Prostate gland (tissue), 2 donors: ENCODE data around the gene PCDHB15. TPM values are rescaled to one million over a fixed set of nuclear protein-coding genes. Genes with fewer than 3 reads are reported as not detected.

Source experiments
- DNase-seq: peaks from one replicate; pipeline ENCODE4 v3.0.0-alpha.2; 2019; ENCODE audit warnings: low spot score
- H3K27ac ChIP-seq, 2 donors: fragments of 200-600 bp; sonication (generic); 2 replicates each; pipeline ENCODE4 v1.5.1; 2017 to 2019
- H3K27me3 ChIP-seq: fragments of 200-600 bp; sonication (generic); replicated peaks from 2 replicates; pipeline ENCODE4 v1.5.1; 2019; ENCODE audit not compliant: insufficient read depth
- H3K36me3 ChIP-seq, 2 donors: fragments of 200-600 bp; sonication (generic); 1 replicate in 1 of 2; 2 replicates in 1 of 2; pipeline versions ENCODE4 v1.5.1 to v1.8.1; 2017 to 2019
- H3K4me1 ChIP-seq: fragments of 200-600 bp; sonication (generic); replicated peaks from 2 replicates; pipeline ENCODE4 v1.5.1; 2019
- H3K4me3 ChIP-seq, 2 donors: fragments of 200-600 bp; sonication (generic); 2 replicates each; pipeline ENCODE4 v1.5.1; 2017 to 2019
- H3K9me3 ChIP-seq: fragments of 200-600 bp; sonication (generic); 2 replicates; pipeline ENCODE4 v1.5.1; 2017
- CTCF ChIP-seq, 4 experiments: fragments of 200-600 bp in 2 of 4; fragments of 450-650 bp in 2 of 4; sonication (generic) in 2 of 4; IDR thresholded peaks; 1 replicate in 3 of 4; 2 replicates in 1 of 4; pipeline ENCODE4 v1.5.1; 2016 to 2019; ENCODE audit warnings: antibody characterized with exemption in 4 of 4, mild to moderate bottlenecking in 2 of 4, moderate library complexity in 2 of 4
- POLR2A ChIP-seq: fragments of 450-650 bp; IDR thresholded peaks from one replicate; pipeline ENCODE4 v1.6.1; 2016; ENCODE audit warnings: antibody characterized with exemption, mild to moderate bottlenecking
- POLR2AphosphoS5 ChIP-seq: sonication (generic); formaldehyde crosslinking; IDR thresholded peaks from one replicate; pipeline ENCODE4 v1.6.1; 2017; ENCODE audit warnings: antibody characterized with exemption
- WGBS: methylation state at CpG from one replicate; pipeline ENCODE4 v1.1.5; 2018; 5-methylcytosine and 5-hydroxymethylcytosine counted together
- intact Hi-C: fragments of 100-400 bp; cut with DNase I; formaldehyde crosslinking; loops from one replicate; pipeline ENCODE4 v1.14.2; 2022
- total RNA-seq, 2 donors: library from RNA; depleted of rRNA; stranded (reverse); fragments of >200 nt; gene quantifications; one replicate each; pipeline ENCODE4 v1.1.0, GENCODE V29; 2016

The PCDHB15 gene
- total RNA-seq, 2 donors from 2014 or later = 0.82 to 12.4 TPM

- H3K36me3 ChIP-seq = no peaks in the 10 kb centered on the region
- H3K27ac ChIP-seq = no peak overlapping the region
- H3K4me3 ChIP-seq = no peak overlapping the region
- no peak for DNase-seq
- H3K27me3 ChIP-seq = no peaks in the 10 kb centered on the region
- intact Hi-C loops = no loop called here
- TF ChIP-seq CTCF (IDR thresholded peaks at IDR 0.05) = no peak
- no peak for TF ChIP-seq POLR2A
- no peak for TF ChIP-seq POLR2AphosphoS5
- no peaks in the 10 kb centered on the region for H3K9me3 ChIP-seq
- WGBS = 72% methylated on average over 5 of the region's 5 CpGs
- H3K4me1 ChIP-seq = no peaks in the 10 kb centered on the region
Observed at GRCh38 chr5:141260458-141261237, 15.5 kb downstream of the PCDHB15 start.

- Histone ChIP-seq H3K4me3 (no peak overlapping the region), H3K27me3 (no peaks in the 10 kb centered on the region), H3K27ac (no peak overlapping the region), H3K9me3 (no peaks in the 10 kb centered on the region), H3K36me3 (no peaks in the 10 kb centered on the region), H3K4me1 (no peaks in the 10 kb centered on the region)
- no peak for DNase-seq
- TF ChIP-seq POLR2AphosphoS5 (no peak), POLR2A (no peak), CTCF (IDR thresholded peaks at IDR 0.05) (no peak)
- intact Hi-C loops = no loop called here
- 70% methylated on average over 1 of the region's 1 CpG for WGBS
Observed at GRCh38 chr5:141261238-141261546, 16.0 kb downstream of the PCDHB15 start.

GRCh38 chr5:141269195-141269594, 24.0 kb downstream of the PCDHB15 start:
- TF ChIP-seq POLR2A = no peak
- no peak for TF ChIP-seq CTCF (IDR thresholded peaks at IDR 0.05)
- no peak for TF ChIP-seq POLR2AphosphoS5
- H3K27ac ChIP-seq = no peak overlapping the region

GRCh38 chr5:141272906-141273305, 27.7 kb downstream of the PCDHB15 start:
- intact Hi-C loops = no loop called here
- Histone ChIP-seq H3K36me3 (no peaks in the 10 kb centered on the region), H3K27me3 (no peaks in the 10 kb centered on the region), H3K4me1 (no peaks in the 10 kb centered on the region), H3K9me3 (no peaks in the 10 kb centered on the region), H3K4me3 (no peak overlapping the region), H3K27ac (no peak overlapping the region)
- WGBS = 73% methylated on average over 3 of the region's 3 CpGs
- no peak for DNase-seq
- TF ChIP-seq POLR2AphosphoS5 = no peak
- TF ChIP-seq POLR2A = no peak

More at GRCh38 chr5:141269195-141269594, 24.0 kb downstream of the PCDHB15 start:
- no peaks in the 10 kb centered on the region for H3K27me3 ChIP-seq
- no peak overlapping the region for H3K4me3 ChIP-seq
- peaks cover 4% of the 10 kb centered on the region for H3K9me3 ChIP-seq
- DNase-seq = no peak
- WGBS = 96% methylated on average over 4 of the region's 4 CpGs
- no peaks in the 10 kb centered on the region for H3K36me3 ChIP-seq
- intact Hi-C loops = no loop called here
- no peaks in the 10 kb centered on the region for H3K4me1 ChIP-seq

- H3K4me1 ChIP-seq = no peaks in the 10 kb centered on the region
- no peaks in the 10 kb centered on the region for H3K9me3 ChIP-seq
- TF ChIP-seq POLR2A (no peak), POLR2AphosphoS5 (no peak)
- no peak overlapping the region for H3K27ac ChIP-seq
- no peaks in the 10 kb centered on the region for H3K27me3 ChIP-seq
- 90% methylated on average over 4 of the region's 4 CpGs for WGBS
- intact Hi-C loops = no loop called here
- no peak for DNase-seq
- no peaks in the 10 kb centered on the region for H3K36me3 ChIP-seq
- no peak overlapping the region for H3K4me3 ChIP-seq
Observed at GRCh38 chr5:141298376-141298775, 53.2 kb downstream of the PCDHB15 start.

Other genes starting within 250 kb of the PCDHB15 start
- not detected for gene PCDHB1, start 194.0 kb upstream of the PCDHB15 start, total RNA-seq
- 10 to 100 TPM; 12.6 to 23.0 TPM for gene PCDHB2, start 150.8 kb upstream of the PCDHB15 start, total RNA-seq
- gene PCDHB3, start 144.9 kb upstream of the PCDHB15 start, total RNA-seq = 1 to 10 TPM; 2.5 to 6.5 TPM
- gene PCDHB4, start 123.6 kb upstream of the PCDHB15 start, total RNA-seq = 1 to 10 TPM; 1.4 to 1.7 TPM
- 10 to 100 TPM in 1 of 2 donors, 1 to 10 TPM in 1; 5.3 to 11.3 TPM for gene PCDHB5, start 110.2 kb upstream of the PCDHB15 start, total RNA-seq
- 1 to 10 TPM in 1 of 2 donors, under 1 TPM in 1; 0.87 to 2.6 TPM for gene PCDHB6, start 95.3 kb upstream of the PCDHB15 start, total RNA-seq
- 1 to 10 TPM; 1.2 to 1.9 TPM for gene PCDHB7, start 72.8 kb upstream of the PCDHB15 start, total RNA-seq
- gene PCDHB8, start 67.6 kb upstream of the PCDHB15 start, total RNA-seq = 1 to 10 TPM in 1 of 2 donors, under 1 TPM in 1; 0.23 to 2.6 TPM
- gene PCDHB16, start 63.0 kb upstream of the PCDHB15 start, total RNA-seq = 1 to 10 TPM in 1 of 2 donors, under 1 TPM in 1; 0.18 to 4.4 TPM
- 1 to 10 TPM; 1.0 to 4.2 TPM for gene PCDHB9, start 58.2 kb upstream of the PCDHB15 start, total RNA-seq
- 1 to 10 TPM in 1 of 2 donors, under 1 TPM in 1; 0.96 to 3.5 TPM for gene PCDHB10, start 53.0 kb upstream of the PCDHB15 start, total RNA-seq
- gene PCDHB11, start 45.8 kb upstream of the PCDHB15 start, total RNA-seq = 1 to 10 TPM in 1 of 2 donors, under 1 TPM in 1; 0.41 to 2.6 TPM
- 1 to 10 TPM in 1 of 2 donors, under 1 TPM in 1; 0.32 to 4.3 TPM for gene PCDHB12, start 36.7 kb upstream of the PCDHB15 start, total RNA-seq
- gene PCDHB13, start 31.5 kb upstream of the PCDHB15 start, total RNA-seq = 1 to 10 TPM; 4.0 to 6.5 TPM
- 1 to 10 TPM; 4.6 to 6.7 TPM for gene PCDHB14, start 22.1 kb upstream of the PCDHB15 start, total RNA-seq
- gene SLC25A2, start 58.7 kb downstream of the PCDHB15 start, total RNA-seq = 1 to 10 TPM in 1 of 2 donors, under 1 TPM in 1; 0.23 to 4.4 TPM
- 10 to 100 TPM; 59.3 to 85.9 TPM for gene TAF7, start 75.4 kb downstream of the PCDHB15 start, total RNA-seq
- gene PCDHGA1, start 85.1 kb downstream of the PCDHB15 start, total RNA-seq = 1 to 10 TPM in 1 of 2 donors, under 1 TPM in 1; 0.64 to 4.8 TPM
- 10 to 100 TPM in 1 of 2 donors, 1 to 10 TPM in 1; 2.4 to 19.7 TPM for gene PCDHGA2, start 93.4 kb downstream of the PCDHB15 start, total RNA-seq
- gene PCDHGA3, start 98.4 kb downstream of the PCDHB15 start, total RNA-seq = 10 to 100 TPM in 1 of 2 donors, 1 to 10 TPM in 1; 1.3 to 18.2 TPM
- gene PCDHGB1, start 104.7 kb downstream of the PCDHB15 start, total RNA-seq = 1 to 10 TPM; 3.9 to 6.5 TPM
- gene PCDHGA4, start 109.6 kb downstream of the PCDHB15 start, total RNA-seq = 10 to 100 TPM in 1 of 2 donors, 1 to 10 TPM in 1; 2.5 to 10.5 TPM
- gene PCDHGB2, start 114.6 kb downstream of the PCDHB15 start, total RNA-seq = 10 to 100 TPM in 1 of 2 donors, 1 to 10 TPM in 1; 5.3 to 10.5 TPM
- 1 to 10 TPM; 4.1 to 4.8 TPM for gene PCDHGA5, start 118.8 kb downstream of the PCDHB15 start, total RNA-seq
- 1 to 10 TPM; 3.1 to 7.7 TPM for gene PCDHGB3, start 124.8 kb downstream of the PCDHB15 start, total RNA-seq
- gene PCDHGA6, start 128.5 kb downstream of the PCDHB15 start, total RNA-seq = 1 to 10 TPM; 2.0 to 8.4 TPM
- 1 to 10 TPM; 4.1 to 8.2 TPM for gene PCDHGA7, start 137.3 kb downstream of the PCDHB15 start, total RNA-seq
- gene PCDHGB4, start 142.3 kb downstream of the PCDHB15 start, total RNA-seq = 1 to 10 TPM; 6.7 to 9.9 TPM
- 1 to 10 TPM; 1.1 to 4.2 TPM for gene PCDHGA8, start 147.2 kb downstream of the PCDHB15 start, total RNA-seq
- 10 to 100 TPM in 1 of 2 donors, 1 to 10 TPM in 1; 7.9 to 24.5 TPM for gene PCDHGB5, start 152.6 kb downstream of the PCDHB15 start, total RNA-seq
- 1 to 10 TPM; 3.9 to 7.7 TPM for gene PCDHGA9, start 157.4 kb downstream of the PCDHB15 start, total RNA-seq
- 10 to 100 TPM in 1 of 2 donors, 1 to 10 TPM in 1; 5.2 to 11.0 TPM for gene PCDHGB6, start 162.6 kb downstream of the PCDHB15 start, total RNA-seq
- 10 to 100 TPM in 1 of 2 donors, 1 to 10 TPM in 1; 6.7 to 11.1 TPM for gene PCDHGA10, start 167.6 kb downstream of the PCDHB15 start, total RNA-seq
- gene PCDHGB7, start 172.3 kb downstream of the PCDHB15 start, total RNA-seq = 10 to 100 TPM in 1 of 2 donors, 1 to 10 TPM in 1; 7.0 to 14.6 TPM
- 1 to 10 TPM; 2.9 to 3.4 TPM for gene PCDHGA11, start 175.7 kb downstream of the PCDHB15 start, total RNA-seq
- 1 to 10 TPM; 3.8 to 6.8 TPM for gene PCDHGA12, start 185.1 kb downstream of the PCDHB15 start, total RNA-seq
- 10 to 100 TPM; 27.6 to 55.3 TPM for gene PCDHGC3, start 230.6 kb downstream of the PCDHB15 start, total RNA-seq
- gene PCDHGC4, start 239.6 kb downstream of the PCDHB15 start, total RNA-seq = 1 to 10 TPM; 3.8 to 4.1 TPM
- 1 to 10 TPM in 1 of 2 donors, under 1 TPM in 1; 0.96 to 2.7 TPM for gene PCDHGC5, start 243.7 kb downstream of the PCDHB15 start, total RNA-seq